A673 (cell line): ENCODE data around the gene IL1RAPL1. TPM values are rescaled to one million over a fixed set of nuclear protein-coding genes. Genes with fewer than 3 reads are reported as not detected.

Experiments
- BruUV-seq: library from RNA; stranded (reverse); fragments of 400-500 nt; replicated peaks from 2 replicates; lab custom pipeline; 2021; lab: Mats Ljungman, UMichigan
- CTCF ChIA-PET: fragments of 300-600 bp; sonication (Branson Sonifier 250); formaldehyde crosslinking; loops from one replicate; lab custom pipeline; 2022; ENCODE audit warnings: antibody characterized with exemption; lab: Charles Lee
- POLR2A ChIA-PET: fragments of 300-600 bp; sonication (Branson Sonifier 250); formaldehyde crosslinking; loops from one replicate; lab custom pipeline; 2022; ENCODE audit warnings: antibody characterized with exemption; ENCODE audit not compliant: low non-redundant PET; lab: Charles Lee
- DNase-seq: peaks from one replicate; pipeline ENCODE4 v3.0.0-alpha.2; 2015; ENCODE audit warnings: low spot score
- H3K27ac ChIP-seq: fragments of 200-600 bp; sonication (generic); 2 replicates; pipeline ENCODE4 v1.5.1; 2016; ENCODE audit warnings: mixed run types, low read depth, mild to moderate bottlenecking, mixed read lengths, antibody characterized with exemption, low read length; ENCODE audit not compliant: poor library complexity, severe bottlenecking
- H3K27me3 ChIP-seq: fragments of 200-600 bp; sonication (generic); replicated peaks from 2 replicates; pipeline ENCODE4 v1.6.1; 2017; ENCODE audit warnings: mixed run types, low read depth, mild to moderate bottlenecking, mixed read lengths, antibody characterized with exemption, low read length; ENCODE audit not compliant: insufficient read depth, poor library complexity
- H3K36me3 ChIP-seq: fragments of 200-600 bp; sonication (generic); 2 replicates; pipeline ENCODE4 v1.6.1; 2016; ENCODE audit warnings: mixed run types, mild to moderate bottlenecking, mixed read lengths, antibody characterized with exemption, low read length; ENCODE audit not compliant: insufficient read depth, poor library complexity, severe bottlenecking
- H3K4me1 ChIP-seq: fragments of 200-600 bp; sonication (generic); 2 replicates; pipeline ENCODE4 v1.6.1; 2017; ENCODE audit warnings: mixed run types, mild to moderate bottlenecking, mixed read lengths, antibody characterized with exemption, low read length; ENCODE audit not compliant: insufficient read depth, poor library complexity, severe bottlenecking
- H3K4me3 ChIP-seq: fragments of 200-600 bp; sonication (generic); 2 replicates; pipeline ENCODE4 v1.5.1; 2016; ENCODE audit warnings: low read depth, mixed run types, mild to moderate bottlenecking, mixed read lengths, low read length; ENCODE audit not compliant: poor library complexity, severe bottlenecking
- H3K9me3 ChIP-seq: fragments of 200-600 bp; sonication (generic); 2 replicates; pipeline ENCODE4 v1.6.1; 2016; ENCODE audit warnings: mixed run types, low read depth, mild to moderate bottlenecking, mixed read lengths, antibody characterized with exemption, low read length; ENCODE audit not compliant: poor library complexity, severe bottlenecking
- CTCF ChIP-seq: fragments of 300-800, 200-600 bp; sonication (generic); conservative IDR thresholded peaks from 2 replicates; pipeline ENCODE4 v1.5.1; 2017; ENCODE audit warnings: low read depth, mild to moderate bottlenecking, antibody characterized with exemption, low read length, moderate library complexity, mixed read lengths
- EZH2 ChIP-seq: fragments of 200-600 bp; sonication (generic); IDR thresholded peaks from 2 replicates; pipeline ENCODE4 v1.6.1; 2017; ENCODE audit warnings: borderline replicate concordance, low read depth, mild to moderate bottlenecking, mixed read lengths, antibody characterized with exemption, low read length; ENCODE audit not compliant: poor library complexity, severe bottlenecking
- intact Hi-C: fragments of 100-400 bp; cut with micrococcal nuclease; formaldehyde crosslinking; loops from one replicate; pipeline ENCODE4 v1.10.0; 2022; ENCODE audit not compliant: unreplicated experiment
- total RNA-seq: library from RNA; stranded (reverse); gene quantifications from 2 replicates; pipeline ENCODE4 v1.2.3, GENCODE V29; 2021

Gene IL1RAPL1
- total RNA-seq, 1 experiment from 2014 or later: 0.21 TPM

- Histone ChIP-seq H3K27ac (no peak overlapping the region), H3K4me1 (no peaks in the 10 kb centered on the region), H3K9me3 (no peaks in the 10 kb centered on the region), H3K36me3 (no peaks in the 10 kb centered on the region), H3K27me3 (no peaks in the 10 kb centered on the region), H3K4me3 (no peak overlapping the region)
- no TSS peak for BruUV-seq
- POLR2A ChIA-PET: no interaction called here
- TF ChIP-seq CTCF: 0 out of 2 replicates have a peak, but pooled peaks have one; percentile 26
- no peak for TF ChIP-seq EZH2
- intact Hi-C loops: no loop called here
- DNase-seq: no peak
- CTCF ChIA-PET: no interaction called here
Observed at GRCh38 chrX:28550331-28550872, 36.8 kb upstream of the IL1RAPL1 start.

GRCh38 chrX:28552322-28552721 lies 34.9 kb upstream of the IL1RAPL1 start:
- ChIA-PET POLR2A (no interaction called here), CTCF (no interaction called here)
- no peak overlapping the region for H3K27ac ChIP-seq
- intact Hi-C loops: no loop called here
- TF ChIP-seq CTCF: no peak
- no peak for TF ChIP-seq EZH2
- H3K9me3 ChIP-seq: no peaks in the 10 kb centered on the region
- H3K4me1 ChIP-seq: no peaks in the 10 kb centered on the region
- H3K27me3 ChIP-seq: no peaks in the 10 kb centered on the region
- no peaks in the 10 kb centered on the region for H3K36me3 ChIP-seq
- no peak for DNase-seq
- BruUV-seq: no TSS peak
- no peak overlapping the region for H3K4me3 ChIP-seq

GRCh38 chrX:28552882-28553829 lies 34.1 kb upstream of the IL1RAPL1 start:
- no peaks in the 10 kb centered on the region for H3K9me3 ChIP-seq
- no peaks in the 10 kb centered on the region for H3K36me3 ChIP-seq
- intact Hi-C loops: no loop called here
- no peak overlapping the region for H3K27ac ChIP-seq
- no peaks in the 10 kb centered on the region for H3K4me1 ChIP-seq
- TF ChIP-seq CTCF (no peak), EZH2 (no peak)
- POLR2A ChIA-PET: no interaction called here
- no TSS peak for BruUV-seq
- CTCF ChIA-PET: no interaction called here
- H3K27me3 ChIP-seq: no peaks in the 10 kb centered on the region
- no peak for DNase-seq
- H3K4me3 ChIP-seq: no peak overlapping the region
